Measurements from ENCODE around the gene MYO5A.

The MYO5A gene

DNA sequence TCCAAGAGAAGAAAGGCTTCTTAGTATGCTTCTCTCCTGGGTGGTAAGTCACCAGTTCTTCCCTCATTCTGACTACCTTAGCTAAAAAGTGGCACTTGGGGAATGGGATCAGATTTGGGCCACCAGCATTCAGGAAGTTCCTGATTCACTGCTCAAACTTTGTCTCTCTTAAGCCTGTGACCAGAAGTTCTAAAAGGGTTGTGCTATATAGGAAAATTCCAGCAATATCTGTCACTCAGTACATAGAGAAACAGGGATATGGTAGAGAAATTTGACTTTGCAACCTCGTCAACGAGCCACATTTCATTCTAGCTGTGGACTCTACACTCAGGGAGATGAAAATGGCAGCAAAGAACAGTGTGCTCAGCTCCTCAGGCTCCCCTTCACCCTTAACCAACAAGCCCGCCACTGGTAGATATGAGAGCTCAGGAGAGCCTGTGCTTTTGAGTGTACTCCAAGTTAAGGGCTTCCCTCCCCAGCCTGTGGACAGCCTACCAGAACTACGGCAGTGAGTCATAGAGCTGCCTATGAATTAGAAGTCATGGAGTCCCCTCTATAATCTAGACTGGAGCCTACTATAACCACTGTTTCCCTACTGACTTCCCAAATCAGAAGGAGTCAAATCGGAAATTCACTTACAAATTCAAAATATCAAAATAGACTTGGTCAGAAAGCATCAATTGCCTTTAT, 180.5 kb downstream of the MYO5A start:
- DNase-seq (ENCODE audit: low spot score) = no peak
- in situ Hi-C loops (cut with MboI; ENCODE audit: low sequenced_read_pairs, unreplicated experiment) = no loop called here

GRCh38 chr15:52344592-52344991, 184.1 kb downstream of the MYO5A start:
- in situ Hi-C loops (cut with MboI; ENCODE audit: low sequenced_read_pairs, unreplicated experiment) = no loop called here
- no peak for DNase-seq (ENCODE audit: low spot score)

More for the DNA sequence above, 180.5 kb downstream of the MYO5A start:
- no peak for TF ChIP-seq CTCF (IDR thresholded peaks at IDR 0.05; ENCODE audit: borderline replicate concordance, control extremely low read depth, extremely low read depth, insufficient read depth, missing control alignments)

GRCh38 chr15:52343831-52344230, 184.8 kb downstream of the MYO5A start:
- in situ Hi-C loops (cut with MboI; ENCODE audit: low sequenced_read_pairs, unreplicated experiment) = no loop called here
- DNase-seq (ENCODE audit: low spot score) = no peak
- TF ChIP-seq CTCF (IDR thresholded peaks at IDR 0.05; ENCODE audit: borderline replicate concordance, control extremely low read depth, extremely low read depth, insufficient read depth, missing control alignments) = no peak

More at GRCh38 chr15:52344592-52344991, 184.1 kb downstream of the MYO5A start:
- TF ChIP-seq CTCF (IDR thresholded peaks at IDR 0.05; ENCODE audit: borderline replicate concordance, control extremely low read depth, extremely low read depth, insufficient read depth, missing control alignments) = no peak

GRCh38 chr15:52340093-52340492, 188.6 kb downstream of the MYO5A start:
- DNase-seq (ENCODE audit: low spot score) = no peak
- no peak for TF ChIP-seq CTCF (IDR thresholded peaks at IDR 0.05; ENCODE audit: borderline replicate concordance, control extremely low read depth, extremely low read depth, insufficient read depth, missing control alignments)
- in situ Hi-C loops (cut with MboI; ENCODE audit: low sequenced_read_pairs, unreplicated experiment) = no loop called here

DNA sequence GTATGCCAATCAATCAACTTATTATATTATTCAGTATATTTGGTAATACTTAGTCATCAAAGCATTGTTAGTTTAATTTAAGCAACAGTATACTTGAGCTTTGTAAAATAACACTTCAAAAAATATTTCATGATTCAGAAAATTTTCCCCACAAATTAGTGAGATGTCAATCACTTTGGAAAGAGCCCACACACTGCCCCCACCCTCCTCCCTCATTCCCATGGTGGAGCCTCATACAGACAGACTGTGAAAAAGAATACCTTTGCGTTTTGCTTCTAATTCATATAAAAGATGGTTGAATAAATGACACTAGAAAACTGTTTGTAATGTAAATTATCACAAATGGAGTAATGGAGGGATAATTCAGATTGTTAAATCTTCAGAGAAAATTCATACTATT, 189.8 kb downstream of the MYO5A start:
- no peak for DNase-seq (ENCODE audit: low spot score)
- no peak for TF ChIP-seq CTCF (IDR thresholded peaks at IDR 0.05; ENCODE audit: borderline replicate concordance, control extremely low read depth, extremely low read depth, insufficient read depth, missing control alignments)
- in situ Hi-C loops (cut with MboI; ENCODE audit: low sequenced_read_pairs, unreplicated experiment) = no loop called here

DNA sequence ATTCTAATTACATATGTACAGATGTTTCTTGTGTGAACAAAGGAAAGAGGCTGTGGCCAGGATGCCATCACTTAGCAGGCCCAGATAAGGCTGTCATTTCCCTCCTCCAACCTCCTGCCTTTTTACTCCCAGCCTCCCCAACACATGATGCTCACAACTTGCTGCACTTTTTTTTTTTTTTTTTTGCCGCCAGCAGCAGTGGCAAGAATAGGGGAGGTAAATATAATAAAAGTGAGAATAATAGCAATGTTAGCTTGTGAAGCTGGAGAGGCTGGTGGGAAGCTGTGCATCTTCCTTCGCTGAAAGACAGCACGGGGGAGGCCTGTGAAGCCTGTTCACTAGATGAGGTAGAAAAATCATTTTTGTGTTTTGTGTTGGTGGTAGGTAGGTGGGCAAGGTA, 190.6 kb downstream of the MYO5A start:
- in situ Hi-C loops (cut with MboI; ENCODE audit: low sequenced_read_pairs, unreplicated experiment) = no loop called here
- TF ChIP-seq CTCF (IDR thresholded peaks at IDR 0.05; ENCODE audit: borderline replicate concordance, control extremely low read depth, extremely low read depth, insufficient read depth, missing control alignments) = no peak
- DNase-seq (ENCODE audit: low spot score) = no peak
